ENCODE results near the gene TFB2M. TPM values are rescaled to one million over a fixed set of nuclear protein-coding genes. Genes with fewer than 3 reads are reported as not detected.

The TFB2M gene
- total and polyA plus RNA-seq, 2 of the 13 experiments (the other 11 are each of a cell fraction or from before 2014, with no cell fraction given), result 15.7 to 31.4 TPM

- TF ChIP-seq ZNF589 (CRISPR knock-in tag; conservative IDR thresholded peaks at IDR 0.05) (peak; percentile 73; the same call in 1 of the 2 replicates), DR1 (CRISPR knock-in tag; IDR thresholded peaks at IDR 0.05) (peak; percentile 63), TAF15 (IDR thresholded peaks at IDR 0.05; ENCODE audit: low read depth, low read length, poor library complexity, severe bottlenecking) (no peak), SNAPC4 (CRISPR knock-in tag; IDR thresholded peaks at IDR 0.05) (peak; percentile 91), KLF16 (CRISPR knock-in tag; IDR thresholded peaks at IDR 0.05) (peak in 1 of 2 experiments; percentile 84; a peak in 2 of 4 replicates), ARID3A (IDR thresholded peaks at IDR 0.05; ENCODE audit: low read depth, low read length) (no peak), ATF7 (IDR thresholded peaks at IDR 0.05) (no peak), ATF7 (CRISPR knock-in tag; IDR thresholded peaks at IDR 0.05) (no peak), GMEB1 (CRISPR knock-in tag; IDR thresholded peaks at IDR 0.05; ENCODE audit: borderline replicate concordance) (peak; percentile 84), ZNF335 (CRISPR knock-in tag; IDR thresholded peaks at IDR 0.05) (peak; percentile 82), ZNF501 (CRISPR knock-in tag; IDR thresholded peaks at IDR 0.05) (no peak; the same call in none of the 2 replicates), MEIS1 (CRISPR knock-in tag; IDR thresholded peaks at IDR 0.05; ENCODE audit: borderline replicate concordance) (no peak), JUNB (CRISPR knock-in tag; IDR thresholded peaks at IDR 0.05; ENCODE audit: borderline replicate concordance) (no peak), MYNN (CRISPR knock-in tag; IDR thresholded peaks at IDR 0.05; ENCODE audit: low read depth) (no peak), SP4 (CRISPR knock-in tag; IDR thresholded peaks at IDR 0.05) (peak; percentile 63; the same call in 1 of the 2 replicates), NFE2L2 (IDR thresholded peaks at IDR 0.05; ENCODE audit: low read length) (no peak), ISL2 (CRISPR knock-in tag; IDR thresholded peaks at IDR 0.05) (peak; percentile 77), ERF (CRISPR knock-in tag; IDR thresholded peaks at IDR 0.05) (peak; percentile 86; the same call in 1 of the 2 replicates)
- TF ChIP-seq, protein P1, sequence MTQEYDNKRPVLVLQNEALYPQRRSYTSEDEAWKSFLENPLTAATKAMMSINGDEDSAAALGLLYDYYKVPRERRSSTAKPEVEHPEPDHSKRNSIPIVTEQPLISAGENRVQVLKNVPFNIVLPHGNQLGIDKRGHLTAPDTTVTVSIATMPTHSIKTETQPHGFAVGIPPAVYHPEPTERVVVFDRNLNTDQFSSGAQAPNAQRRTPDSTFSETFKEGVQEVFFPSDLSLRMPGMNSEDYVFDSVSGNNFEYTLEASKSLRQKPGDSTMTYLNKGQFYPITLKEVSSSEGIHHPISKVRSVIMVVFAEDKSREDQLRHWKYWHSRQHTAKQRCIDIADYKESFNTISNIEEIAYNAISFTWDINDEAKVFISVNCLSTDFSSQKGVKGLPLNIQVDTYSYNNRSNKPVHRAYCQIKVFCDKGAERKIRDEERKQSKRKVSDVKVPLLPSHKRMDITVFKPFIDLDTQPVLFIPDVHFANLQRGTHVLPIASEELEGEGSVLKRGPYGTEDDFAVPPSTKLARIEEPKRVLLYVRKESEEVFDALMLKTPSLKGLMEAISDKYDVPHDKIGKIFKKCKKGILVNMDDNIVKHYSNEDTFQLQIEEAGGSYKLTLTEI (CRISPR knock-in tag; conservative IDR thresholded peaks at IDR 0.05), result no peak
Observed at GRCh38 chr1:246566128-246566812, at the start of gene TFB2M, which contains the start of gene CNST (continued).
